SK-N-SH (cell line): Measurements from ENCODE around the gene FGL2.

Experiments used
- MXI1 ChIP-seq: IDR thresholded peaks from 2 replicates; pipeline ENCODE4 v1.6.1; 2012; ENCODE audit warnings: mild to moderate bottlenecking, low read depth, low read length, improper control_type of control experiment
- RAD21 ChIP-seq: IDR thresholded peaks from 2 replicates; pipeline ENCODE4 v1.6.1; 2012; ENCODE audit warnings: mild to moderate bottlenecking, low read length
- TF ChIP-seq, protein P1 (sequence below): fragments of 200-600 bp; sonication (generic); IDR thresholded peaks from 2 replicates; pipeline ENCODE4 v1.6.1; 2017; ENCODE audit warnings: antibody characterized with exemption, mild to moderate bottlenecking, moderate library complexity

DNA sequence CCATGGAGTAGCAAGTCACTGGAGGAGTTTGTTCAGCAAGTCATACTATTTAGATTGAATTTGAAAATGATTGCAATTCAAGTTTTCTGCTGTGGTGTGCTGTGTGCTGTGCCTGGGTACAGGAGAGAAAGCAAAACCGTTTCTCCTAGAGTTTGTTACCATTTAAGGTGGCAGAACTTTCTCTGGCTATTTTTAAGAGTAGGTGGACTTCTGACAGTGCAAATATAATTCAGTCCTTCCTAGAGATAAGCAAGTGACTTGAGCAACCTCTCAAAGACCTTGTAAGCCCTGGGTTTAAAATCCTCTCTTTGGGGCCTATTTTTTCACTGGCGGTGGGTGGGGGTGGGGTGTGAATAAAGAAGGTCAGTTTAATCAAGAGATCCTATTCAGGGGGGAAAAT is 42.9 kb upstream of the FGL2 start:
- TF ChIP-seq MXI1 (no peak), RAD21 (no peak)
- TF ChIP-seq, protein P1, sequence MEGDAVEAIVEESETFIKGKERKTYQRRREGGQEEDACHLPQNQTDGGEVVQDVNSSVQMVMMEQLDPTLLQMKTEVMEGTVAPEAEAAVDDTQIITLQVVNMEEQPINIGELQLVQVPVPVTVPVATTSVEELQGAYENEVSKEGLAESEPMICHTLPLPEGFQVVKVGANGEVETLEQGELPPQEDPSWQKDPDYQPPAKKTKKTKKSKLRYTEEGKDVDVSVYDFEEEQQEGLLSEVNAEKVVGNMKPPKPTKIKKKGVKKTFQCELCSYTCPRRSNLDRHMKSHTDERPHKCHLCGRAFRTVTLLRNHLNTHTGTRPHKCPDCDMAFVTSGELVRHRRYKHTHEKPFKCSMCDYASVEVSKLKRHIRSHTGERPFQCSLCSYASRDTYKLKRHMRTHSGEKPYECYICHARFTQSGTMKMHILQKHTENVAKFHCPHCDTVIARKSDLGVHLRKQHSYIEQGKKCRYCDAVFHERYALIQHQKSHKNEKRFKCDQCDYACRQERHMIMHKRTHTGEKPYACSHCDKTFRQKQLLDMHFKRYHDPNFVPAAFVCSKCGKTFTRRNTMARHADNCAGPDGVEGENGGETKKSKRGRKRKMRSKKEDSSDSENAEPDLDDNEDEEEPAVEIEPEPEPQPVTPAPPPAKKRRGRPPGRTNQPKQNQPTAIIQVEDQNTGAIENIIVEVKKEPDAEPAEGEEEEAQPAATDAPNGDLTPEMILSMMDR, result no peak
